Astrocyte (in vitro differentiated cells and primary cell): ENCODE results near the gene RHEBL1.

Source experiments
- CTCF ChIP-seq: IDR thresholded peaks from 2 replicates; pipeline ENCODE4 v1.5.1; 2011; ENCODE audit warnings: low read depth, mild to moderate bottlenecking, inconsistent platforms, low read length, moderate library complexity; ENCODE audit not compliant: insufficient read depth
- EZH2 ChIP-seq: IDR thresholded peaks from 2 replicates; pipeline ENCODE4 v1.6.1; 2012; ENCODE audit warnings: mild to moderate bottlenecking, low read length, inconsistent platforms; ENCODE audit not compliant: insufficient read depth

- TF ChIP-seq CTCF (no peak), EZH2 (no peak)
Measured at GRCh38 chr12:49034286-49034622, 35.5 kb downstream of the RHEBL1 start.
